Upper lobe of left lung (tissue), 6 donors: Measurements from ENCODE around the gene RHBDL2. TPM values are rescaled to one million over a fixed set of nuclear protein-coding genes. Genes with fewer than 3 reads are reported as not detected.

Experiments used
- ATAC-seq, 2 donors: fragments of 200-7000 bp; cut with Tn5 transposase; one replicate each; pipeline ENCODE4 v1.9.1; 2022; ENCODE audit warnings: mild to moderate bottlenecking in 2 of 2, moderate library complexity in 2 of 2; ENCODE audit not compliant: low FRiP score in 2 of 2
- DNase-seq, 2 donors: peaks; one replicate each; pipeline ENCODE4 v3.0.0-alpha.2; 2019 to 2020
- H3K27ac ChIP-seq, 4 donors: fragments of 200-600 bp; sonication (generic); one replicate each; pipeline ENCODE4 v1.5.1; 2016 to 2019
- H3K27me3 ChIP-seq, 4 donors: fragments of 200-600 bp; sonication (generic); one replicate each; pipeline ENCODE4 v1.5.1; 2017 to 2019
- H3K36me3 ChIP-seq, 4 donors: fragments of 200-600 bp; sonication (generic); one replicate each; pipeline ENCODE4 v1.5.1; 2016 to 2019
- H3K4me1 ChIP-seq, 4 donors: fragments of 200-600 bp; sonication (generic); one replicate each; pipeline ENCODE4 v1.5.1; 2018 to 2019
- H3K4me3 ChIP-seq, 4 donors: fragments of 200-600 bp; sonication (generic); one replicate each; pipeline ENCODE4 v1.5.1; 2017 to 2019; ENCODE audit warnings: mild to moderate bottlenecking in 2 of 4, moderate library complexity in 1 of 4
- H3K9me3 ChIP-seq, 4 donors: fragments of 200-600 bp; sonication (generic); one replicate each; pipeline ENCODE4 v1.5.1; 2018 to 2019
- EP300 ChIP-seq, 4 donors: sonication (generic); formaldehyde crosslinking; IDR thresholded peaks; one replicate each; pipeline ENCODE4 v1.5.1; 2017; ENCODE audit warnings: antibody characterized with exemption in 4 of 4, control low read depth in 2 of 4
- POLR2A ChIP-seq, 4 donors: fragments of 450-650 bp; IDR thresholded peaks; one replicate each; pipeline ENCODE4 v1.5.1; 2016 to 2017; ENCODE audit warnings: antibody characterized with exemption in 4 of 4, mild to moderate bottlenecking in 2 of 4
- POLR2AphosphoS5 ChIP-seq, 2 donors: sonication (generic); formaldehyde crosslinking; IDR thresholded peaks; one replicate each; pipeline ENCODE4 v1.5.1; 2017; ENCODE audit warnings: antibody characterized with exemption in 2 of 2
- WGBS, 2 donors: methylation state at CpG; one replicate each; pipeline ENCODE4 v1.1.5; 2017 to 2018; 5-methylcytosine and 5-hydroxymethylcytosine counted together
- total RNA-seq, 6 donors: library from RNA; depleted of rRNA in 4 of 6; stranded (reverse); fragments of >200 nt in 4 of 6; gene quantifications; one replicate each; pipeline versions ENCODE4 v1.1.0 to v1.2.1, GENCODE V29; 2016 to 2021
- TF ChIP-seq, protein P1 (sequence below), 6 experiments: fragments of 450-650 bp in 4 of 6; fragments of 200-600 bp in 2 of 6; sonication (generic) in 2 of 6; IDR thresholded peaks; one replicate each; pipeline ENCODE4 v1.5.1; 2016 to 2019; ENCODE audit warnings: antibody characterized with exemption in 6 of 6
- donor health status: DM: no; HTN: no; CAD: no; lungs with moderate emphysema.
- donor health status: DM: no; HTN: yes; CAD: no; lungs with severe emphysema.

RHBDL2 gene
- total RNA-seq, 6 donors from 2014 or later = 0.43 to 7.8 (median 2.2) TPM

- Histone ChIP-seq H3K36me3 (no peaks in the 10 kb centered on the region), H3K4me1 (peaks cover 0 to 9% (median 3%) of the 10 kb centered on the region in 4 donors), H3K9me3 (no peaks in the 10 kb centered on the region), H3K27me3 (no peaks in the 10 kb centered on the region), H3K27ac (peak overlapping the region; percentile 5 to 71 (median 24)), H3K4me3 (peak overlapping the region; percentile 35 to 59 (median 47))
- no peak for DNase-seq
- 28 to 44% methylated on average over 3 to 4 of the region's 4 CpGs for WGBS, 2 donors
- peak; percentile 22 to 27 for ATAC-seq
- no peak for TF ChIP-seq EP300 (IDR thresholded peaks at IDR 0.05)
- TF ChIP-seq, protein P1, sequence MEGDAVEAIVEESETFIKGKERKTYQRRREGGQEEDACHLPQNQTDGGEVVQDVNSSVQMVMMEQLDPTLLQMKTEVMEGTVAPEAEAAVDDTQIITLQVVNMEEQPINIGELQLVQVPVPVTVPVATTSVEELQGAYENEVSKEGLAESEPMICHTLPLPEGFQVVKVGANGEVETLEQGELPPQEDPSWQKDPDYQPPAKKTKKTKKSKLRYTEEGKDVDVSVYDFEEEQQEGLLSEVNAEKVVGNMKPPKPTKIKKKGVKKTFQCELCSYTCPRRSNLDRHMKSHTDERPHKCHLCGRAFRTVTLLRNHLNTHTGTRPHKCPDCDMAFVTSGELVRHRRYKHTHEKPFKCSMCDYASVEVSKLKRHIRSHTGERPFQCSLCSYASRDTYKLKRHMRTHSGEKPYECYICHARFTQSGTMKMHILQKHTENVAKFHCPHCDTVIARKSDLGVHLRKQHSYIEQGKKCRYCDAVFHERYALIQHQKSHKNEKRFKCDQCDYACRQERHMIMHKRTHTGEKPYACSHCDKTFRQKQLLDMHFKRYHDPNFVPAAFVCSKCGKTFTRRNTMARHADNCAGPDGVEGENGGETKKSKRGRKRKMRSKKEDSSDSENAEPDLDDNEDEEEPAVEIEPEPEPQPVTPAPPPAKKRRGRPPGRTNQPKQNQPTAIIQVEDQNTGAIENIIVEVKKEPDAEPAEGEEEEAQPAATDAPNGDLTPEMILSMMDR (IDR thresholded peaks at IDR 0.05) = peak in 1 of 6 experiments; percentile 6
These were observed 537 bp downstream of the RHBDL2 start for GRCh38 chr1:38941093-38941492.

GRCh38 chr1:38940339-38941047 is 1.1 kb downstream of the RHBDL2 start:
- Histone ChIP-seq H3K9me3 (no peaks in the 10 kb centered on the region), H3K4me3 (no peak overlapping the region), H3K27ac (no peak overlapping the region), H3K4me1 (peaks cover 0 to 9% (median 3%) of the 10 kb centered on the region in 4 donors), H3K36me3 (no peaks in the 10 kb centered on the region), H3K27me3 (no peaks in the 10 kb centered on the region)
- DNase-seq (no peak), ATAC-seq (no peak)
- 91% methylated on average over 9 of the region's 9 CpGs for WGBS, 2 donors
- TF ChIP-seq, protein P1 (IDR thresholded peaks at IDR 0.05) = no peak
- TF ChIP-seq EP300 (IDR thresholded peaks at IDR 0.05) = no peak
- no peak for TF ChIP-seq POLR2AphosphoS5 (IDR thresholded peaks at IDR 0.05)
- TF ChIP-seq POLR2A (IDR thresholded peaks at IDR 0.05) = no peak

DNA sequence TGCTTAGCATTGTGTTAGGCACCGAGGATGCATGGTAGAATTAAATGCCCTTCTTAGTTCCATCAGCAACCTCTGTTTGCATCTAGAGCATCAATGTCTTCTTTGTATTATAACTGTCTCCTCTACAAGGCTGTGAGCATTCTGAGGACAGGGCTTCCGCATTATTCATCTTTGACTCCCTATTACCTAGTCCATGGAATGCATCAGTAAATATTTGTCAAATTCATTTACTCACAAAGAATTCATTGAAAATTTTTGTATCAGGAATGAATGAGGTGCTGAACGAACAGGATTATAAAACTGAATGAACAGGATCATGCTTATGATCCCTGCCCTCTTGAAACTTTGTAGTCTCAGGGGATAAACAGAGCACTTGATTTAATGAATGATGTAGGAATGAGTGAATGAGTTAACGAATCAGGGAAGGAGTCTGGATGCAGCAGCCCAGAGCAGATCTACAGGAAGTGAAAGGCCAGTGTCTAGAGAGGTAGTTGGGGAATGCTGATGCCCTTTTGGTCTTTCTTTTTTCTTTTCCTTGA is 2.8 kb downstream of the RHBDL2 start:
- no peak for DNase-seq
- no peak overlapping the region for H3K27ac ChIP-seq
- H3K4me3 ChIP-seq = no peak overlapping the region
- TF ChIP-seq, protein P1 (IDR thresholded peaks at IDR 0.05) = no peak
- TF ChIP-seq EP300 (IDR thresholded peaks at IDR 0.05) (no peak), POLR2AphosphoS5 (IDR thresholded peaks at IDR 0.05) (no peak), POLR2A (IDR thresholded peaks at IDR 0.05) (no peak)
- no peaks in the 10 kb centered on the region for H3K27me3 ChIP-seq
- WGBS, 2 donors = 57 to 65% methylated on average over 4 of the region's 4 CpGs
- peaks cover 0 to 9% (median 3%) of the 10 kb centered on the region in 4 donors for H3K4me1 ChIP-seq
- ATAC-seq = no peak
- H3K9me3 ChIP-seq = no peaks in the 10 kb centered on the region
- no peaks in the 10 kb centered on the region for H3K36me3 ChIP-seq

DNA sequence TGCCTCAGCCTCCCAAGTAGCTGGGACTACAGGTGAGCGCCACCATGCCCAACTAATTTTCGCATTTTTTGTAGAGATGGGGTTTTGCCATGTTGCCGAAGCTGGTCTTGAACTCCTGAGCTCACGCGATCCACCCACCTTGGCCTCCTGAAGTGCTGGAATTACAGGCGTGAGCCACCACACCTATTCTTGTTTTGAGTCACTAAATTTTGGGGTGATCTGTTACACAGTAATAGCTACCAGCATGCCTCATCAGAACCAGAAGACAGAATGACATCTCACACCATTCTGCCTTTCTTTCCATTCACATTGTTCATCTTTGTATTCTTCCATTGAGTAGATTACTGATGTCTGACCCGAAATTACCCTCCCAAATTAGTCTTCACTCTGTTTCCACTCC is 9.1 kb downstream of the RHBDL2 start:
- ATAC-seq = no peak
- no peaks in the 10 kb centered on the region for H3K27me3 ChIP-seq
- H3K4me3 ChIP-seq = no peak overlapping the region
- TF ChIP-seq POLR2A (IDR thresholded peaks at IDR 0.05) (no peak), EP300 (IDR thresholded peaks at IDR 0.05) (no peak), POLR2AphosphoS5 (IDR thresholded peaks at IDR 0.05) (no peak)
- TF ChIP-seq, protein P1 (IDR thresholded peaks at IDR 0.05) = no peak
- H3K36me3 ChIP-seq = no peaks in the 10 kb centered on the region
- no peak overlapping the region for H3K27ac ChIP-seq
- DNase-seq = no peak
- H3K4me1 ChIP-seq = no peaks in the 10 kb centered on the region
- WGBS, 2 donors = 83 to 90% methylated on average over 7 of the region's 7 CpGs
- no peaks in the 10 kb centered on the region for H3K9me3 ChIP-seq

DNA sequence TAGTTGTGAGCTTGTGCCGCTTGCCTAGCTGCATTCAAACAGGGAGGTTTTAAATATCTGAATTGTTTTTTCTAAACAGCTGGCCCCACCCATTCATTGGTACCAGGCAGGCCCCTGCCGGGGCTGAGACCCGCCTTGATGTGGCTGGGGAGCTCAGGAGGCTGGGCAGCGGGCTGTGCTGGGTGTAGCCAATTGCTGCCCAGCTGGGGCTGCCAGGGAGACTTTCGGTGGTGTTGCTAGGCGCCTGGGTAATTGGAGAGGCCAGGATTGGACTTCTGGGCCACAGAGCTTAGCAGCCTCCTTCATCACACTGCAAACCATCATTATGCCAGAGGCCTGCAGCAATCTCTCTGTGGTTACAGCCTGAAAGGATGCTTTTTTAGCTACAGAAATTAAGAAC is 12.2 kb downstream of the RHBDL2 start:
- Histone ChIP-seq H3K27me3 (no peaks in the 10 kb centered on the region), H3K36me3 (no peaks in the 10 kb centered on the region), H3K27ac (no peak overlapping the region), H3K4me1 (no peaks in the 10 kb centered on the region), H3K4me3 (no peak overlapping the region), H3K9me3 (no peaks in the 10 kb centered on the region)
- no peak for TF ChIP-seq POLR2A (IDR thresholded peaks at IDR 0.05)
- TF ChIP-seq, protein P1 (IDR thresholded peaks at IDR 0.05) = no peak
- TF ChIP-seq POLR2AphosphoS5 (IDR thresholded peaks at IDR 0.05) = no peak
- TF ChIP-seq EP300 (IDR thresholded peaks at IDR 0.05) = no peak
- 82 to 90% methylated on average over 6 of the region's 6 CpGs for WGBS, 2 donors
- DNase-seq = peak in 1 of 2 donors; percentile 46
- ATAC-seq = no peak
